ENCODE data around the gene PXYLP1. TPM values are rescaled to one million over a fixed set of nuclear protein-coding genes. Genes with fewer than 3 reads are reported as not detected.

PXYLP1 gene, protein sequence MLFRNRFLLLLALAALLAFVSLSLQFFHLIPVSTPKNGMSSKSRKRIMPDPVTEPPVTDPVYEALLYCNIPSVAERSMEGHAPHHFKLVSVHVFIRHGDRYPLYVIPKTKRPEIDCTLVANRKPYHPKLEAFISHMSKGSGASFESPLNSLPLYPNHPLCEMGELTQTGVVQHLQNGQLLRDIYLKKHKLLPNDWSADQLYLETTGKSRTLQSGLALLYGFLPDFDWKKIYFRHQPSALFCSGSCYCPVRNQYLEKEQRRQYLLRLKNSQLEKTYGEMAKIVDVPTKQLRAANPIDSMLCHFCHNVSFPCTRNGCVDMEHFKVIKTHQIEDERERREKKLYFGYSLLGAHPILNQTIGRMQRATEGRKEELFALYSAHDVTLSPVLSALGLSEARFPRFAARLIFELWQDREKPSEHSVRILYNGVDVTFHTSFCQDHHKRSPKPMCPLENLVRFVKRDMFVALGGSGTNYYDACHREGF
- total RNA-seq: 3.3 and 3.6 TPM in 2 replicates

DNA sequence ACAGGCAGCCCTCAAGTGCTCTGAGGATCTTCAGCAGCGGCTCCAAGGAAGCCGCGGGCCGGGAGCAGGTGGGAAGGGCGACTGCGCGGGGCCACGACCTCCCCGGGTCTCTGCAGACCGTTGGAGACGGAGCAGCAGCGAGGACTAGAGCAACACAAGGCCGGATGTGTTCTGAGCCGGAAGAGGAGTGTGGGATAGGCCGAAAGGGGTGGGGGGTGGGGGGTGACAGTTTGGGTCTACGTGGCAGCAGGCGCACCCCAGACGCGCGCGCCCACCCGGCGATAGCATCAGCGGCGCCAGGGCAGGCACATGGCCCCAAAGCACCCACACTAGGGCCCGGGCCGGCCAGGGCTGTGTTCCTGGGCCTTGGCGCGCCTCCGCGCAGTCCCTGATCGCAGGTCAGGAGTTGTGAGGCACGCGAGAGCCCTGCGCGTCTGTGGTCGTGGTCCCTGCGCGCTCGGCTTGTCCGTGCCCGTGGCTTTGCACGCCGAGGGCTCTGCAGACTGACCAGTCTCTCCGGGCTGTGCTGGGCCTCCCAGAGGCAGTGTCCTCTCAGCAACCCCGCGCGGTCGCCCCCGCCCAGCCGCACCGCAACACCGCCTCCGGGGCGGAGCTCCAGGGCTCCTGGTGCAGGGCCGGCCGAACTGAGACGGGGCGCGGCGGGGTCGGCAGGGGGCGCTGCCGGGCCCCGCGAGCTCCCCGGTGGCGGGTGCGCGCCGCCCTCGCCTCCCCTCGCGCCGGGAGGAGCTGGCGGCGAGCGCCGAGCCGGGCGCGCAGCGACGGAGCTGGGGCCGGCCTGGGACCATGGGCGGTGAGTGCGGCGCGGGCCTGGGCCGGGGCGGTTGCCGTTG lies at the start of gene PXYLP1:
TSS of gene PXYLP1 (plus strand) at position 725 of the 851 bp plus-strand sequence. CDS start 28,351 bp downstream, outside the sequence.

Other genes starting within 250 kb of the PXYLP1 start
- gene SPSB4, start 180.5 kb upstream of the PXYLP1 start, total RNA-seq: not detected in 2 replicates
- 45.3 and 86.2 TPM in 2 replicates for gene ZBTB38, start 136.7 kb downstream of the PXYLP1 start, total RNA-seq

All from bronchial smooth muscle cell (primary cell).